ENCODE data around the gene ADAM15. TPM values are rescaled to one million over a fixed set of nuclear protein-coding genes. Genes with fewer than 3 reads are reported as not detected.

ADAM15 gene
- total RNA-seq, 2 experiments from 2014 or later: 37.0 to 37.3 TPM

DNA sequence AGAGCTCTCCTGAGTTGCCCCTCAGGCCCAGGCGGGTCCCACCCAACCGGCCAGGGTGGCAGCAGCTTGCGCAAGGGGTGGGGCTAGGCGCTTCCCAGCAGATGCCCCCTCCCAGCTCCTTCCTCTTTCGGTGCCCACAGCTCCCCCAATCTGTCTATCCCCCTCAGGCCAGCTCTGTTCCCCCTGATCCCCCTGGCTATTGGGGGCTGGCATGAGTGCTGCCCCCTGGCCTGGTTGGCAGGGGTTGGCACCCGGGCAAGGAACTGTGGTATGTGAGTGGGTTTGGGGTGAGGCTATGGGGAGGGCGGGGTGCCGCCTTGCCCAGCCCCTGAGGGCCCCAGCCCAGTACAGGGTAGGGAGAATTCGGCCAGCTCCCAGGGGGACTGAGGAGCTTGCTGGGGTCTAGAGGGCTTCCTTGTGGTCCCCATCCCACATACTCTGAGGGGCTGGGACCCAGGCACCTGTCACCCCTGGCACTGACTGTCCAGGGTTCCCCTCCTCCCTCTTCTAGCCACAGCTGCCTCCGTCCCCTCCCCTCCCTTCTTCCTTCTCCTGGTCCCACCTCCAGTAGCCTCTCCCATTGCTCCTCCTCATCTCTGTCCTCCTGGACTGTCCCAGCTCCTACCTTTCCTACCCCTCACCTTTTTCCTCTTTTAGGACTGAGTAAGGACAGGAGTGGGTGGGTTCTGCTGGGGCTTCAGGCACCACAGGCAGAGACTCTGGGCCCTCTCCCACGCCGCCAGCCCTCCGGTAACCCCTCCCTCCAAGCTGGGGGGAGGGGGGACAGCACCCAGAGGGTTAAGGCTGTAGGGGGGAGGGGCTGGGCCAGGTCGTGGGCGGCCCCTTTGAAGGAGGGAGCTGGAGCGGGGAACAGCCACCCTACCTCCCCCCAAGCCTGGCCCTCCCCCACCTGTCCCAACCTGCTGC is 42.8 kb upstream of the ADAM15 start:
- no peaks in the 10 kb centered on the region for H3K27me3 Mint-ChIP-seq
- ATAC-seq (ENCODE audit: low read depth): no peak
- H3K27ac Mint-ChIP-seq: peak overlapping the region; percentile 51
- H3K36me3 Mint-ChIP-seq: peaks cover 3% of the 10 kb centered on the region
- no peak overlapping the region for H3K4me3 Mint-ChIP-seq
- peaks cover 59% of the 10 kb centered on the region for H3K4me1 Mint-ChIP-seq
- POLR2A ChIA-PET: interaction anchor here (0.9 to 1.8 kb wide), 2 partner anchors 47 to 53 kb away, joined by 5 to 8 read pairs; partner anchors contain the start of genes PBXIP1 and PYGO2
- no peaks in the 10 kb centered on the region for H3K9me3 Mint-ChIP-seq
- no peak for DNase-seq

DNA sequence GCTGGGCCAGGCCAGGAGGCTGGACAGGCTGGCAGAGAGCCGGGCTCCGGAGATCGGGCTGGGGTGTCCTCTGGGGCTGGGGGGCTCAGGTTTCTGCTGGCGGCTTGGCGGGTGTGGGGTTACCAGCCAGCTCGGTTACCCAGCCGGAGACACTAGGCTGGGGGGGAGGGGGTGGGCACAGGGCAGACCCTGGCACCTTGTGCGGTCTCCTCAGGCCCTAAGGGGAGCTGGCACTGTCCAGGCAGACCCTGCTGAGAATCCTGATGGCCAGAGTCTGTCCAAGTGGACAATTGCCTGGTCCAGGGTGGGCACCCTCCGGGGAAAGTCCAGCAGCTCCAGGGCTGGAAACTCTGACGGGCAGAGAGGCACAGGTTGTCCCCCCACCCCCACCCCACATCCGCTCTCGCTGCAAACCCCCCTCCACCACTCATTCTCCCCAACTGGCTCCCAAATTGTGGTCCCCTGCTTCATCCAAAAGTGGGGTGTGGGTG is 41.9 kb upstream of the ADAM15 start:
- Mint-ChIP-seq H3K4me1 (peaks cover 62% of the 10 kb centered on the region), H3K4me3 (peak overlapping the region; percentile 74), H3K36me3 (peaks cover 4% of the 10 kb centered on the region), H3K27me3 (no peaks in the 10 kb centered on the region), H3K9me3 (no peaks in the 10 kb centered on the region), H3K27ac (peak overlapping the region; percentile 86)
- POLR2A ChIA-PET: no interaction called here
- DNase-seq (no peak), ATAC-seq (ENCODE audit: low read depth) (no peak)

DNA sequence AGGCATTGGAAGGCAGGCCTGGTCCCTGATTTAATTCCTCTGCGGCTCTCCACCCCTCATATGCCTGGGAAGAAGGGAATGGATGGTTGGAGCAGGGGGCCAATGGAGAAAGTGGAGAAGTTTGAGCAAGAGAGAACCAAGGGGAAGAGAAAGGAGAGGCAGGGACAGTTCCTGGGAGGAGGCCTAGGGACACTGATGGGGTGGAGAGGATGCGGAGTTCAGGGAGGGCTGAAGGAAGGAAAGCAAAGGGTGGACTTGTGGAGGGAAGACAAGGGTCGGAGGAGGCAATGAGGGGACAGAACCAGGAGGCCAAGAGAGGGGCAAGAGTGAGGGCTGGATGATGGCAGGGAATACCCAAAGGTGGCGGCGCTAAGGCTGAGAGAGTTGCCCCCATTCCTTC is 41.4 kb upstream of the ADAM15 start:
- Mint-ChIP-seq H3K4me1 (peaks cover 57% of the 10 kb centered on the region), H3K36me3 (peaks cover 4% of the 10 kb centered on the region), H3K27me3 (no peaks in the 10 kb centered on the region), H3K27ac (peak overlapping the region; percentile 86), H3K9me3 (no peaks in the 10 kb centered on the region), H3K4me3 (peak overlapping the region; percentile 74)
- DNase-seq (no peak), ATAC-seq (ENCODE audit: low read depth) (no peak)
- POLR2A ChIA-PET: no interaction called here

DNA sequence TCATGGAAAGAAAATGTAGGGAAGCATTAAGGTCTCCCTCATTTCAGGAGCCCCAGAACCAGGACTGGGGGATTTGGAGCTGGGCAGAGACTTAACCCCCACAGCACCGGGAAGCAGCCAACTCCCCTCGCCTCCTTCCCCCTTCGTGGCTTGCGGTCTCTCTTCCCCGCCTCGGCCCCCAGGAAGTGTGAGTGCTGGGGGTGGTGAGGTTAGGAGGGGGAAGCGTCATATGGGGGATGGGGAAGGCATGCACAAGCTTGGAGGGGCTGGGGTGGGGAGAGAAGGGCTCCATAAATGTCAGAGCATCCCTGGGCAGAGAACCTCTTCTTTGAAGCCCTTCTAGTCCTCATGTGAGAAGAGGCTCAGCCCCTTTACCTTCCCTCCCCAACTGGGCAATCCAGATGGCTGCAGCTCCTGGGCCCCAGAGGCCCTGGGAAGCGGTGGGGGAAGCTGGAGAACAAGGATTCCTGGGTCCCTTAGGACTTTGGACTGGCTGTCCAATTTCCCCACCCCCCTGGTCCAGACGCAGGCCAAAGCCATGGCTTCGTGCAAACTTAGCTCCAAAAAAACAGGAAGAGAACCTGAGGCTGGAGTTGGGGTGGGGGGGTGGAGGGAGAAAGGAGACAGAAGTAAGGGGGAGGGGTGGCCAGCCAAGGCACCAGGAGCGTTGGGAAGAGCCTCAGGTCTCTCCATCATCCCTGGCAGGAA is 40.8 kb upstream of the ADAM15 start:
- POLR2A ChIA-PET: interaction anchor here (0.6 to 2.9 kb wide), 8 partner anchors 9 to 51 kb away, joined by 3 to 10 read pairs (median 3); partner anchors contain the start of gene LENEP
- H3K4me3 Mint-ChIP-seq: peak overlapping the region; percentile 74
- no peak for DNase-seq
- no peak for ATAC-seq (ENCODE audit: low read depth)
- H3K4me1 Mint-ChIP-seq: peaks cover 54% of the 10 kb centered on the region
- H3K9me3 Mint-ChIP-seq: no peaks in the 10 kb centered on the region
- peaks cover 4% of the 10 kb centered on the region for H3K36me3 Mint-ChIP-seq
- H3K27ac Mint-ChIP-seq: peak overlapping the region; percentile 86
- H3K27me3 Mint-ChIP-seq: no peaks in the 10 kb centered on the region

DNA sequence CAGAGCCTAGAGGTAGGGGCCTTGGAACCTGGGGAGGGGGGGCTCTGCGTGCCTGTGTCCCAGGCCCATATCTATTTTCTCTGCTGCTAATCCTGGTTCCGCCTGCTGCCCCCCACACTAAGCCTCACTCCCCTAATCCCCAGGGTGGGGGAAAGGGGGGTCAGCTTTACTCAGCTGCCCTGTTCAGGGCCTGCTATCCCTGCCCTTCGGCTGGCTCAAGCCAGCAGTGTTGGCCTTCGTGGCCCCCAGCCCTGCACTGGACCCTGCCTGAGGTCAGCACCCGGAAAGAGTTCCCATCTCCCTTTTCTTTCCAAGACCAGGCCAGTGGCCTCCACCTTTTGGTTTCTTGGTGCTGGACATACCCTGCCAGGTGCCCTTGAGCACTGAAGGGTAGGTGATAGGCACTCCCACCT is 40.1 kb upstream of the ADAM15 start:
- Mint-ChIP-seq H3K27ac (peak overlapping the region; percentile 58), H3K4me1 (peaks cover 55% of the 10 kb centered on the region), H3K27me3 (no peaks in the 10 kb centered on the region), H3K4me3 (no peak overlapping the region), H3K9me3 (no peaks in the 10 kb centered on the region), H3K36me3 (peaks cover 11% of the 10 kb centered on the region)
- ATAC-seq (ENCODE audit: low read depth): no peak
- POLR2A ChIA-PET: interaction anchor here (0.8 to 2.9 kb wide), 5 partner anchors 10 to 50 kb away, joined by 3 to 10 read pairs (median 3); partner anchors contain the start of gene LENEP
- DNase-seq: no peak

DNA sequence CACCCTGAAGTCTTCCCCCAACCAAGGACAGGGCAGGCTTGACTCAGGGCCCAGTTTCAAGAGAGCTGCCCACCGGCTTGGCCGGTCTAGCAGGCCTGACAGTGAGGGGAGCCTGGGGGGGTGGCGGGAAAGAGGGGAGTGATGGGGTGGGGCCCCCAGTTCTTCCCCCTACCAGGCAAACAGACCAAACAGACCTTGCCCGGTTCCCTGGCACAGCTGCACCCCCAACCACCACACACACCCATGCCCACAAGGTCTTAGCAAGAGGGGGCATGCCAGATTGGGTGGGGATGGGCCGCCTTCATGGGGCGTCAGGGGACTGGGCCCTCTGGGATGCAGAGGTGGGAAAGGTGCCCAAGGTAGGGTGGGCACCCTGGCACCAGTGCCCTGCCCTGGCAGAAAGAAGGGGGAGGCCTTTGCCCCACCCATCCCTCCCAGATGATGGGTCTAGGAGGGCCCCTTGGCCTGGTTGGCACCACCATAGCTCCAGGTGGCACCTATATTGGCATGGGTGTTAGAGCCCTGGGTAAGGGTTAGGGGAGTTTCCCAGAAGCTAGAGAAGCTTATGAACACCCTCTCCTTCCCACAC is 39.6 kb upstream of the ADAM15 start:
- no peak overlapping the region for H3K4me3 Mint-ChIP-seq
- POLR2A ChIA-PET: interaction anchor here (1.5 to 2.9 kb wide), 2 partner anchors 12 to 27 kb away, joined by 3 to 10 read pairs; no protein-coding TSS in a partner anchor
- H3K4me1 Mint-ChIP-seq: peaks cover 55% of the 10 kb centered on the region
- peak overlapping the region; percentile 58 for H3K27ac Mint-ChIP-seq
- H3K9me3 Mint-ChIP-seq: no peaks in the 10 kb centered on the region
- H3K27me3 Mint-ChIP-seq: no peaks in the 10 kb centered on the region
- H3K36me3 Mint-ChIP-seq: peaks cover 13% of the 10 kb centered on the region
- DNase-seq (no peak), ATAC-seq (ENCODE audit: low read depth) (no peak)

DNA sequence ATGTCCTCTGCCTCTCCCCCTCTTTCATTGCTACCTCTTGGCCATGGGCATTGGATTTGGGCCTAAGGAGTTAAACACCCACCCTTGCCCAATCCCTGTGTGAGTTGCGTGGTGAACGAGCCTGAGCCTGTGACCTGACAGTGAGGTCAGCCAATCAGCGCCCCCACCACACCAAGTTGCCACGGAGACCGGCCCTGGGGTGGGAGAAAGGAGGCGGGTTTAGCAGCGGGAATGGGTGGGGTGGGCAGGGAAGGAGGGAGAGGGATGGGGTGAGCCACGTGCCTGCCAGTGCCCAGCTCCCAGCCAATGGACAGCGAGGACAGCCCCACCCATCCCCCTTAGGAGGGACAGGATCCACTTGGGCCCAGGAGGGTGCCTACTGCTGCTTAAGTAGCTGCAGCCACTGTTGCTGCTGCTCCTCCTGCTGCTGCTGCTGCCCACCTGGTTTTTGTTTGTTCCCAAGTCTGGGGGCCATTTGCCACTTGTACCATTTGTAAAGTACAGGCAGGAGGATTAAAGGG is 39.0 kb upstream of the ADAM15 start:
- DNase-seq (no peak), ATAC-seq (ENCODE audit: low read depth) (no peak)
- no peaks in the 10 kb centered on the region for H3K9me3 Mint-ChIP-seq
- H3K27ac Mint-ChIP-seq: no peak overlapping the region
- POLR2A ChIA-PET: interaction anchor here (0.6 to 2.9 kb wide), 3 partner anchors 8 to 76 kb away, joined by 3 to 10 read pairs (median 3); no protein-coding TSS in a partner anchor
- H3K4me3 Mint-ChIP-seq: no peak overlapping the region
- H3K36me3 Mint-ChIP-seq: peaks cover 14% of the 10 kb centered on the region
- H3K27me3 Mint-ChIP-seq: no peaks in the 10 kb centered on the region
- H3K4me1 Mint-ChIP-seq: peaks cover 54% of the 10 kb centered on the region

DNA sequence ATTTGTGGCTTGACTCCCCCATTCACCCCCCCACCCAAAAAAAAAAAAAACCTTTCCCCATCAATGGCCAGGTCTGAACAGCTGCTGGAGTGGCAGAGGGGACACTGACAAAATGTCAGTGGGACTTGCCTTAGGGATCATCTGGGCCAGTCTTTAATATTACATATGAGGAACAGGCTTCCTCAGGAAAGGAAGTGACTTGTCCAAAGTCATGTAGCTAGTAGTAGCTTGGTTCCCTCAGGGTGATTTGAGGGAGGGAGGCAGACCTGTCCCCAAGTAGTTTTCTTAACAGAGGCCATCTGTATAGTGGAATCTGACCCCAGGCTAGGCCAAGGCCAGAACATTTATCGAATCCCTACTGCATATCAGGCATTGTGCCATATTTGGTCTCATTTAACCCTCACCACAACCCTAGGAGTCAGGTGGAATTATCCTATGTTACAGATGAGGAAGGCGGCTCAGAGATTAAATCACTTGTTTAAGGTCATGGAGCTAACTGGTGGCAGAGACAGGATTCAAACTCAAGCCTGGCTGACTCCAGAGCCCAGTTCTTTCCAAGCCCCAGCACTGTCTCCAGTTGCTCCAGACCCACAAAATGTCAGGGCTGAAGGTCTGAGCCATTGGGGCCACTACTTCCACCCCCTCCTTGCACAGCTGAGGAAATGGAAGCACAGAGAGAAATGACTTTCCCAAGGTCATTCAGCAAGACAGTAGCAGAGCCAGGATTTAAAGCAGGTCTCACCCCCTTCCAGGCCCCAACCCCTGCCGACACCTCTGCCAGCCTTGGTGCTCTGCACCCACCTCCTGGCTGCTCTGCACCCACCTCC is 38.1 kb upstream of the ADAM15 start:
- H3K4me1 Mint-ChIP-seq: peaks cover 59% of the 10 kb centered on the region
- H3K36me3 Mint-ChIP-seq: peaks cover 14% of the 10 kb centered on the region
- ATAC-seq (ENCODE audit: low read depth): no peak
- POLR2A ChIA-PET: interaction anchor here (0.6 to 2.9 kb wide), 4 partner anchors 9 to 77 kb away, joined by 3 to 10 read pairs (median 4); no protein-coding TSS in a partner anchor
- peak overlapping the region; percentile 44 for H3K27ac Mint-ChIP-seq
- H3K9me3 Mint-ChIP-seq: no peaks in the 10 kb centered on the region
- H3K27me3 Mint-ChIP-seq: no peaks in the 10 kb centered on the region
- peak overlapping the region; percentile 35 for H3K4me3 Mint-ChIP-seq
- no peak for DNase-seq

DNA sequence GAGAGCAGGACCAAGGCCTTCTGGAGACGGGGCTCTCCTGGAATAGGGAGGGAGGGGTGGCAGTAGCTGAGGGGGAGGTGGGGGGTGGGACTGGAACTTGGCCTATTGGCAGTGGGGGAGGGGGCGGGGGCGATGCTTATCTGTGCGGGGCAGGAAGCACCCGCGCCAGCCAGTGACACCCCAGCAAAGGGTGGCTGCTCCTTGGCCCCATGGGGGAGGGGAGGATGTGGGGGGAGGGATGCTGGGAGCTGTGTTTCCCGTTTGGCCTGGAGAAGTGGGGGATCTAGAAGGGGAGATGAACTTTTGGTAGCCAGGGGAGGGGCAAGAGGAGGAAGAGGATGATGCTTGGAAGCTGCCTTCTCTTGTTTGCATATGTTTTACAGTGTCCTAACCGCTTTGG is 37.5 kb upstream of the ADAM15 start:
- Mint-ChIP-seq H3K4me1 (peaks cover 58% of the 10 kb centered on the region), H3K27ac (peak overlapping the region; percentile 56), H3K36me3 (peaks cover 14% of the 10 kb centered on the region), H3K9me3 (no peaks in the 10 kb centered on the region), H3K27me3 (no peaks in the 10 kb centered on the region), H3K4me3 (peak overlapping the region; percentile 58)
- no peak for ATAC-seq (ENCODE audit: low read depth)
- POLR2A ChIA-PET: interaction anchor here (0.6 to 1.6 kb wide), 3 partner anchors 10 to 74 kb away, joined by 3 to 4 read pairs (median 3); no protein-coding TSS in a partner anchor
- no peak for DNase-seq

DNA sequence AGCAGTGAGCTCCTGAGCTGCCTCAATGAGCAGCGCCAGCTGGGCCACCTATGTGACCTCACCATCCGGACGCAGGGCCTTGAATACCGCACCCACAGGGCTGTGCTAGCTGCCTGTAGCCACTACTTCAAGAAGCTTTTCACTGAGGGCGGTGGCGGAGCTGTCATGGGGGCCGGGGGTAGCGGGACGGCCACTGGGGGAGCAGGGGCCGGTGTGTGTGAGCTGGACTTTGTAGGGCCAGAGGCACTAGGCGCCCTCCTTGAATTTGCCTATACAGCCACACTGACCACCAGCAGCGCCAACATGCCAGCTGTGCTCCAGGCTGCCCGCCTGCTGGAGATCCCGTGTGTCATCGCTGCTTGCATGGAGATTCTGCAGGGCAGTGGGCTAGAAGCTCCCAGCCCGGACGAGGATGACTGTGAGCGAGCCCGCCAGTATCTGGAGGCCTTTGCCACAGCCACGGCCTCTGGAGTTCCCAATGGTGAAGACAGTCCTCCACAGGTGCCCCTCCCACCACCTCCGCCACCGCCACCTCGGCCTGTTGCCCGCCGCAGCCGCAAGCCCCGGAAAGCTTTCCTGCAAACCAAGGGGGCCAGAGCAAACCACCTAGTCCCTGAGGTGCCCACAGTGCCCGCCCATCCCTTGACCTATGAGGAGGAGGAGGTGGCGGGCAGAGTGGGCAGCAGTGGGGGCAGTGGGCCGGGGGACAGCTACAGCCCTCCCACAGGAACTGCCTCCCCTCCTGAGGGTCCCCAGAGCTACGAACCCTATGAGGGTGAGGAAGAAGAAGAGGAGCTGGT is 36.2 kb upstream of the ADAM15 start:
- POLR2A ChIA-PET: interaction anchor here (0.7 to 3.5 kb wide), 5 partner anchors 9 to 40 kb away, joined by 3 to 18 read pairs (median 6); partner anchors contain the start of genes CKS1B and FLAD1
- H3K27ac Mint-ChIP-seq: no peak overlapping the region
- DNase-seq (no peak), ATAC-seq (ENCODE audit: low read depth) (no peak)
- peaks cover 16% of the 10 kb centered on the region for H3K36me3 Mint-ChIP-seq
- no peak overlapping the region for H3K4me3 Mint-ChIP-seq
- H3K9me3 Mint-ChIP-seq: no peaks in the 10 kb centered on the region
- peaks cover 2% of the 10 kb centered on the region for H3K27me3 Mint-ChIP-seq
- H3K4me1 Mint-ChIP-seq: peaks cover 54% of the 10 kb centered on the region

DNA sequence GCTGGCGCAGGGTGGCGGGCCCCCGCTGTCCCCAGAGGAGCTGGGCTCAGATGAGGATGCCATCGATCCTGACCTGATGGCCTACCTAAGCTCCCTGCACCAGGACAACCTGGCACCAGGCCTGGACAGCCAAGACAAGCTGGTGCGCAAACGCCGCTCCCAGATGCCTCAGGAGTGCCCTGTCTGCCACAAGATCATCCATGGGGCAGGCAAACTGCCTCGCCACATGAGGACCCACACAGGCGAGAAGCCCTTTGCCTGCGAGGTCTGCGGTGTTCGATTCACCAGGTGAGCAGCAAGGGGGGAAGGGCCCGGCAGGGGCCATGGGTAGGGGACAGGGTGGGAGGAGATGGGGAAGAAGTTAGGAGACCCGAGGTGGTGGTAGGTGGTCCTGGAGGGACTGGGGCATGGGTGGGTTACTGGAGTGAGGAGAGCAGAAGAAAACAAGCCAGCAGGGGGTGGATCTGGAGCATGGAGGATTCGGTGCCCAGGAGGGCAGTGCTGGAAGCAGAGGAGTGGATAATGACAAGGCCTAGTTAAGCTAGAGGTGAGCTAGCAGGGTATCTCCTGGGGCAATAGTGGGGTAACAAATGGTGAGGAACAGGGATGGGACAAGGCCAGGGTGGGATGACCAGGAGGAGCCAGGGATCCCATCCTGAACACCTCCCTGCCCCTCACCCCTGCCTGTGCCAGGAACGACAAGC is 35.4 kb upstream of the ADAM15 start:
- Mint-ChIP-seq H3K9me3 (no peaks in the 10 kb centered on the region), H3K27ac (peak overlapping the region; percentile 60), H3K27me3 (peaks cover 5% of the 10 kb centered on the region), H3K36me3 (peaks cover 18% of the 10 kb centered on the region), H3K4me3 (peak overlapping the region; percentile 35), H3K4me1 (peaks cover 48% of the 10 kb centered on the region)
- DNase-seq (no peak), ATAC-seq (ENCODE audit: low read depth) (no peak)
- POLR2A ChIA-PET: interaction anchor here (1.0 to 3.5 kb wide), 7 partner anchors 9 to 55 kb away, joined by 3 to 18 read pairs (median 6); partner anchors contain the start of genes CKS1B, FLAD1 and PYGO2

All from activated naive CD8-positive, alpha-beta T cell treated with anti-CD3 and anti-CD28 coated beads, Interleukin-2, amount 10 ng/mL, durations not matched to agents 7 days and 5 days (primary cell).